Mesenchymal stem cell (in vitro differentiated cells and primary cell): ENCODE results near the gene MGMT.
A peak's percentile ranks its signal among the peaks of the same experiment; 100 is the strongest.

ENCODE experiments used
- DNase-seq: peaks from one replicate; pipeline ENCODE4 v3.0.0-alpha.2; 2013
- H2AFZ ChIP-seq: one replicate; pipeline ENCODE4 v1.6.1; 2013; ENCODE audit warnings: low read depth, mild to moderate bottlenecking, control low read depth, inconsistent platforms, low read length, moderate library complexity
- H2AK5ac ChIP-seq: 2 replicates; pipeline ENCODE4 v1.6.1; 2013; ENCODE audit warnings: low read length, moderate library complexity, mild to moderate bottlenecking, inconsistent platforms; ENCODE audit not compliant: severe bottlenecking
- H2BK120ac ChIP-seq: one replicate; pipeline ENCODE4 v1.6.1; 2013; ENCODE audit warnings: low read depth, mild to moderate bottlenecking, inconsistent platforms, low read length, moderate library complexity
- H2BK12ac ChIP-seq, 2 experiments: one replicate each; pipeline ENCODE4 v1.6.1; 2013; ENCODE audit warnings: inconsistent platforms in 2 of 2, low read length in 2 of 2, mild to moderate bottlenecking in 2 of 2, moderate library complexity in 2 of 2, control low read depth in 1 of 2
- H2BK15ac ChIP-seq: one replicate; pipeline ENCODE4 v1.6.1; 2013; ENCODE audit warnings: mild to moderate bottlenecking, low read depth, inconsistent platforms; ENCODE audit not compliant: poor library complexity, severe bottlenecking
- H2BK5ac ChIP-seq: 2 replicates; pipeline ENCODE4 v1.6.1; 2013; ENCODE audit warnings: low read depth, mild to moderate bottlenecking, low read length, control low read depth, inconsistent platforms; ENCODE audit not compliant: poor library complexity, severe bottlenecking
- H3K14ac ChIP-seq, 2 experiments: one replicate each; pipeline ENCODE4 v1.6.1; 2013; ENCODE audit warnings: inconsistent platforms in 2 of 2, low read length in 2 of 2, control low read depth in 1 of 2, mild to moderate bottlenecking in 1 of 2, moderate library complexity in 1 of 2
- H3K18ac ChIP-seq, 2 experiments: one replicate each; pipeline ENCODE4 v1.6.1; 2013; ENCODE audit warnings: inconsistent platforms in 2 of 2, low read length in 2 of 2, control low read depth in 1 of 2, low read depth in 1 of 2, mild to moderate bottlenecking in 1 of 2
- H3K23ac ChIP-seq, 2 experiments: one replicate each; pipeline ENCODE4 v1.6.1; 2013; ENCODE audit warnings: inconsistent platforms in 2 of 2, low read length in 2 of 2, mild to moderate bottlenecking in 2 of 2, moderate library complexity in 2 of 2, control low read depth in 1 of 2
- H3K27ac ChIP-seq: 2 replicates; pipeline ENCODE4 v1.5.1; 2013; ENCODE audit warnings: mild to moderate bottlenecking, moderate library complexity, low read length, control low read depth, inconsistent platforms; ENCODE audit not compliant: poor library complexity, severe bottlenecking
- H3K27me3 ChIP-seq, 2 experiments: 2 replicates each; pipeline versions ENCODE4 v1.6.1 to v1.7.0; 2013; ENCODE audit warnings: low read length in 2 of 2, mild to moderate bottlenecking in 2 of 2, moderate library complexity in 2 of 2, control low read depth in 1 of 2, inconsistent platforms in 1 of 2; ENCODE audit not compliant: control insufficient read depth in 1 of 2, insufficient read depth in 1 of 2
- H3K36me3 ChIP-seq, 2 experiments: 2 replicates each; pipeline versions ENCODE4 v1.6.1 to v1.7.0; 2013; ENCODE audit warnings: low read length in 2 of 2, control low read depth in 1 of 2, inconsistent platforms in 1 of 2, low read depth in 1 of 2, mild to moderate bottlenecking in 1 of 2; ENCODE audit not compliant: insufficient read depth in 2 of 2, control insufficient read depth in 1 of 2
- H3K4ac ChIP-seq, 2 experiments: one replicate each; pipeline ENCODE4 v1.6.1; 2013; ENCODE audit warnings: inconsistent platforms in 2 of 2, low read length in 2 of 2, mild to moderate bottlenecking in 2 of 2, moderate library complexity in 2 of 2, control low read depth in 1 of 2, low read depth in 1 of 2
- H3K4me1 ChIP-seq: 2 replicates; pipeline ENCODE4 v1.6.1; 2013; ENCODE audit warnings: low read depth, low read length, control low read depth; ENCODE audit not compliant: control insufficient read depth, insufficient read depth
- H3K4me2 ChIP-seq: 2 replicates; pipeline ENCODE4 v1.6.1; 2013; ENCODE audit warnings: low read length, mild to moderate bottlenecking, inconsistent platforms; ENCODE audit not compliant: poor library complexity, severe bottlenecking
- H3K4me3 ChIP-seq, 2 experiments: 2 replicates each; pipeline versions ENCODE4 v1.5.1 to v1.7.0; 2013; ENCODE audit warnings: low read length in 2 of 2, mild to moderate bottlenecking in 2 of 2, control low read depth in 1 of 2, low read depth in 1 of 2; ENCODE audit not compliant: insufficient read depth in 1 of 2
- H3K79me1 ChIP-seq: replicated peaks from 2 replicates; pipeline ENCODE4 v1.6.1; 2013; ENCODE audit warnings: mild to moderate bottlenecking, control low read depth, low read length, inconsistent platforms; ENCODE audit not compliant: poor library complexity, severe bottlenecking
- H3K9ac ChIP-seq: 2 replicates; pipeline ENCODE4 v1.7.0; 2013; ENCODE audit warnings: mild to moderate bottlenecking, low read length, moderate library complexity
- H3K9me3 ChIP-seq: 2 replicates; pipeline ENCODE4 v1.7.0; 2013; ENCODE audit warnings: mild to moderate bottlenecking, low read length; ENCODE audit not compliant: control insufficient read depth
- H4K8ac ChIP-seq: one replicate; pipeline ENCODE4 v1.6.1; 2013; ENCODE audit warnings: inconsistent platforms, mild to moderate bottlenecking, low read length, moderate library complexity
- H4K91ac ChIP-seq: one replicate; pipeline ENCODE4 v1.6.1; 2013; ENCODE audit warnings: mild to moderate bottlenecking, low read length, inconsistent platforms
- WGBS: methylation state at CpG from one replicate; pipeline ENCODE4 v1.1.7; 2013; ENCODE audit warnings: mixed read lengths; 5-methylcytosine and 5-hydroxymethylcytosine counted together

MGMT gene

GRCh38 chr10:129481641-129482040 is 14.6 kb downstream of the MGMT start:
- H3K23ac ChIP-seq: no peak overlapping the region
- no peak overlapping the region for H3K14ac ChIP-seq
- H3K18ac ChIP-seq: no peak overlapping the region
- H4K91ac ChIP-seq: no peak overlapping the region
- no peak overlapping the region for H3K27ac ChIP-seq
- H2AK5ac ChIP-seq: no peak overlapping the region
- H2BK15ac ChIP-seq: no peak overlapping the region
- H3K27me3 ChIP-seq: no peaks in the 10 kb centered on the region
- H3K79me1 ChIP-seq: peaks cover 39% of the 10 kb centered on the region
- no peak overlapping the region for H2BK12ac ChIP-seq
- H3K4ac ChIP-seq: no peak overlapping the region
- H3K36me3 ChIP-seq: peaks cover 0 to 2% of the 10 kb centered on the region in 2 experiments
- no peak overlapping the region for H2BK120ac ChIP-seq
- no peak for DNase-seq
- no peak overlapping the region for H2AFZ ChIP-seq
- H3K4me3 ChIP-seq: no peak overlapping the region
- H3K4me1 ChIP-seq: no peaks in the 10 kb centered on the region
- no peak overlapping the region for H4K8ac ChIP-seq
- no peak overlapping the region for H3K9ac ChIP-seq
- no peak overlapping the region for H3K4me2 ChIP-seq
- no CpG with 5 or more reads among the region's 1 CpG for WGBS
- peaks cover 62% of the 10 kb centered on the region for H3K9me3 ChIP-seq
- H2BK5ac ChIP-seq: no peak overlapping the region

DNA sequence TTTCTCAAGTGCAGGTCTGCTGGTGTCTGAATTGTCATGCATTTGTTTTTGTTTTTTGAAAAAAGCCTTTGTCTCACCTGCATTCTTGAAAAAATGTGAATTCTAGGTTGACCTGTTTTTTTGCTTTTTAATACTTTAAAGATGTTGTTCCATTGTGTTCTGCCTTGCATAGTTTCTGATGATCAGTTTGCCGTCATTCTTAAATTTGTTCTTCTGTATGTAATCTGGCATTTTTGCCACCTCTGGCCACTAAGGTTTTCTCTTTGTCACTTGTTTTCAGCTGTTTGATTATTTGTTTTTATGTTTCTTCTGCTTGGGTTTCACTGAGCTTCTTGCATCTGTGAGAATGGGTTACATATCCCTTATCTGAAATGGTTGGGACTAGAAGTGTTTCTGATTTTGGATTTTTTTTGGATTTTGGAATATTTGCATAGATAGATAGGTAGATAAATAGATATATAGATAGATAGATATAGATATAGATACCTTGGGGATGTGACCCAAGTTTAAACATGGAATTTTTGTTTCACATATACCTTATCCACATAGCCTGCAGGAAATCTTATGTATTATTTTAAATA is 16.5 kb downstream of the MGMT start:
- Histone ChIP-seq H3K36me3 (no peaks in the 10 kb centered on the region), H3K9me3 (peaks cover 76% of the 10 kb centered on the region), H3K4me3 (peak overlapping the region in 1 of 2 experiments; percentile 18), H2BK120ac (no peak overlapping the region), H3K27me3 (no peaks in the 10 kb centered on the region), H3K4me2 (no peak overlapping the region), H4K8ac (no peak overlapping the region), H2AFZ (no peak overlapping the region), H3K23ac (no peak overlapping the region), H3K9ac (no peak overlapping the region), H3K14ac (no peak overlapping the region), H2BK12ac (no peak overlapping the region), H4K91ac (no peak overlapping the region), H2BK5ac (no peak overlapping the region), H3K18ac (no peak overlapping the region), H3K79me1 (peaks cover 33% of the 10 kb centered on the region), H3K27ac (no peak overlapping the region), H2BK15ac (no peak overlapping the region), H3K4ac (no peak overlapping the region), H3K4me1 (no peaks in the 10 kb centered on the region), H2AK5ac (no peak overlapping the region)
- no peak for DNase-seq
- 100% methylated on average over 1 of the region's 1 CpG for WGBS

GRCh38 chr10:129486805-129487204 is 19.8 kb downstream of the MGMT start:
- H4K8ac ChIP-seq: no peak overlapping the region
- no peak overlapping the region for H2BK15ac ChIP-seq
- H3K4me2 ChIP-seq: no peak overlapping the region
- H3K4me1 ChIP-seq: no peaks in the 10 kb centered on the region
- peaks cover 86% of the 10 kb centered on the region for H3K9me3 ChIP-seq
- no peaks in the 10 kb centered on the region for H3K36me3 ChIP-seq
- no peak overlapping the region for H2AFZ ChIP-seq
- no peak overlapping the region for H3K9ac ChIP-seq
- no peaks in the 10 kb centered on the region for H3K27me3 ChIP-seq
- no peak overlapping the region for H3K27ac ChIP-seq
- no peak overlapping the region for H2BK120ac ChIP-seq
- H2BK12ac ChIP-seq: no peak overlapping the region
- H3K79me1 ChIP-seq: peaks cover 32% of the 10 kb centered on the region
- no peak overlapping the region for H3K14ac ChIP-seq
- no peak overlapping the region for H2BK5ac ChIP-seq
- no peak overlapping the region for H3K23ac ChIP-seq
- WGBS: 85% methylated on average over 2 of the region's 3 CpGs
- H3K4me3 ChIP-seq: no peak overlapping the region
- H2AK5ac ChIP-seq: no peak overlapping the region
- no peak overlapping the region for H3K18ac ChIP-seq
- no peak overlapping the region for H3K4ac ChIP-seq
- no peak for DNase-seq
- no peak overlapping the region for H4K91ac ChIP-seq

DNA sequence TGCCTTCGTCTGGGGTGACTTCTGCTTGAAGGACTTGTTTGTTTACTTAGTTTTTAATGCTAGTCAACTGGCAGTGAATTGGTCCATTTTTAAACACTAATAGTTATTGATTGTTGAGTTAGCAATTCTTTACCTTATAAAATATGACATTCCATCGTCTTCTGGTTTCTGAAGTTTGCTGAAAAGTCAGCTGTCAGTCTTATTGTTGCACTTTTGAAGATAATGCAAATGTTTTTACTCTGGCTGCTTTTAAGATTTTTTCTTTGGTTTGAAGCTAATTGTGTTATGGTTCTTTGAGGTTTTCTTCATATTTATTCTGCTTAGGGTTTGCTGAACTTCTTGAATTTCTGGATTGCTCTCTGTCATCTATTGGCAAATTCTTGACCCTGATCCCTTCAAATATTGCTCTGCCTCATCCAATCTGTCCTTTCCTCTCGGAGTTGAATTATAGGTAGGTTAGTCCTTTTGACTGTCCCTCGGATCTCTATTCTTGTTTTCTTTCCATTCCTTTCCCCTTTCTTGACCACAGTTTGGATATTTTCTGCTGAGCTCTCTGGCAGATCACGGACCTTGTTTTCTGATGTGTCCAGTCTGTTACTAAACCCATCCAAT is 24.2 kb downstream of the MGMT start:
- Histone ChIP-seq H4K91ac (no peak overlapping the region), H3K18ac (no peak overlapping the region), H3K36me3 (peaks cover 3 to 4% of the 10 kb centered on the region in 2 experiments), H3K14ac (no peak overlapping the region), H2AFZ (no peak overlapping the region), H3K23ac (no peak overlapping the region), H2BK5ac (no peak overlapping the region), H3K79me1 (peaks cover 39% of the 10 kb centered on the region), H3K4me3 (peak overlapping the region in 1 of 2 experiments; percentile 29), H4K8ac (no peak overlapping the region), H3K4ac (no peak overlapping the region), H2BK15ac (no peak overlapping the region), H3K27me3 (no peaks in the 10 kb centered on the region), H3K9ac (no peak overlapping the region), H3K27ac (no peak overlapping the region), H3K4me2 (no peak overlapping the region), H3K4me1 (peaks cover 2% of the 10 kb centered on the region), H2AK5ac (no peak overlapping the region), H2BK120ac (no peak overlapping the region), H3K9me3 (peaks cover 75% of the 10 kb centered on the region), H2BK12ac (no peak overlapping the region)
- 85% methylated on average over 4 of the region's 5 CpGs for WGBS
- no peak for DNase-seq
